ENCODE results near the gene ERG.

Gene ERG

DNA sequence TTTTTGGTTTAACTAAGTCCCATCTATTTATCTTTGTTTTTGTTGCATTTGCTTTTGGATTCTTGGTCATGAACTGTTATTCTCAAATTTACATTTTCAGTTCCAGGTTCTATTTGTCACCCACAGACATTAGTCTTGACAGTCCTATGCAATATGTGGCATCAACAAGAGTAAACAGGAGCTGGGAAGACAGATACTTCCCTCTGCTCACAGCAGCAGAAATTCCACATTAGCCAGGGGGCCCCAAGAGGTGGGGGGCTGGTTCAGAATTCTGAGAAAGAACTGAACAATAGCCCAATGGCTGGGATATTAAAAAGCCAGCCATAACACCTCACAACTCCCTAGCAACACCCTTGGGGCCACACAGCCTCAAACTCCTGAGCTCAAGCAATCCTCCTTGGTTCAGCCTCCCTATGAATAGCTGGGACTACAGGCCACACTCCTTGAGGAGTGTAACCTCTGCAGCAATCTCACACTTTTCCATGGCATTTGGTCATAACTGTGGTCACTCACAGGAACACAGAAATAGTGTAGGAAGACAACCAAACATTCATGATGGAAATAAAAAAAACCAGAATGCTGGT lies 67.8 kb downstream of the ERG start:
- DNase-seq = no peak

DNA sequence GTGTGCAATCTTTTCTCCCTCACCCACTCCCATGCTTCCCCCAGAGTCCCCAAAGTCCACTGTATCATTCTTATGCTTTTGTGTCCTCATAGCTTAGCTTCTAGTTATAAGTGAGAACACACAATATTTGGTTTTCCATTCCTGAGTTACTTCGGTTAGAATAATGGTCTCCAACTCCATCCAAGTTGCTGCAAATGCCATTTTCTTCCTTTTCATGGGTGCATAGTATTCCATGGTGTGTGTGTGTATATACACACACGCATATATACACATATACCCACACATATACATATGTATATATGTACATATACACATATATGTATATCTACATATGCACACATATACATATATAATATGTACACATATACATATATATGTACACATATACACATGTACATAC lies 69.3 kb downstream of the ERG start:
- no peak for DNase-seq

DNA sequence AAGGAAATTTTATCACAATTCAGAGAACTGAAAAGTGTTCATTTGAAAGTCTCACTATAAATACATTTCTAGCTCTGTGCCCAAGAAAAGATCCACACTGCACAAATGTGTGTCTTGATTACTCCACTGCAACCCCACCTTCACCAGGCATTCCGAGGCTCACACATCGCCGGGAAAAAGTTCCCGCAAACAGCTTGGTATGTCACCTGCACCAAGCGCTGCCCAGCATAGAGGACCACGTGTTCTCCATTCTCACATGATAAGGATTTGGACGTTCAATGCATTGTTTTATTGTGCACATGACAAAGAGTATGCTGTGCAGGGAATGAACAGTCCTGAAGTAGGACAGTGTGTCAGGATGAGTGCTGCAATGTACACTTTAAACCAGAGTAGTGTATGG lies 70.1 kb downstream of the ERG start:
- no peak for DNase-seq

DNA sequence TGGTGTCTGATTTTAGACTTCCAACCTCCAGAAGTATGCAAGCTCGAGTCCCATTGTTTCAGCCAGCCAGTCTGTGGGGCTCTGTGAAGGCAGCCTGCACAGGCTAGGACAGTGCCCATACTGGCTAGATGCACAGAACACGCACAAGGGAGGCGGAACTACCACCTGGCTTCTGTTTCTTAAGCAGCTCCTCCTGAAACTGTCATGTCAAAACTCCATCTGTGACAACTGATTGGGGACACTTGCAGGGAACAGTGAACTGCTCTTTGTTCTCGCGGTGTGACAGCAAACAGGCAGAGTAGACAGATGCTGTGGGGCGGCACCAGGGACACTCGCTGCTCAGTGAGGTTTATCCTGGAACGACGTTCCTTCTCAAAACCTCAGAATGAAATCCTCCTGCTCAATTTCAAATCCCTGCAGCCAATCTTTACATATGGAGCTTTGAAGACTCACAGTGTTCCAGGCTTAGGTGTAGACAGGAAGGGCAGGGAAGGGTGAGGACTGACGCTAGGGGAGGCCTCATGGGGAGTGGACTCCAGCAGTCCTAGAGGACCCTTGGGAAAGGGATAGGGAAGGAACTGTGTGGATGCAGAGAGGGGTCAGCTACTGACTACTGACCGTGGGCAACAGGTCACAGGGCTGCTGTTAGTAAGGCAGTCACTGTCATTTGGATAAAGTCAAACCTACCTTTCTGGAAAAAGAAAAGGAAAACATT lies 73.8 kb downstream of the ERG start:
- no peak for DNase-seq

DNA sequence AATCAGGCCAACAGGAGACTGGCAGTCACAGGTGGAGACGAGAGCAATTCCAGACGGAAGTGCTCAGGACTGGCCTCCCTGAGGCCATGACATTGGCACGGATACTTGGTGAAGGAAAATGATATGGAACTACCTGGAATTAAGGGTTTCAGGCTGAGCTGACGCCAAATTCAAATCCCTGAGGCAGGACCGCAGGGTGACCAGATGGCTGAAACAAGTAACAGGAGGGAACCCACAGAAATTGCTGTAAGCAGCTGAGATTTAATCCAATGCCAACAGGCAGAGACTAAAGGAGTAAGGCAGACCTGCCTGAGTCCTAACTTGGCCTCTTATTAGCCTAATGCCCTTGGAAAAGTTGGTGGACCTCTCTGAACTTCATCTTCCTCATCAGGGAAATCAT lies 76.2 kb downstream of the ERG start:
- DNase-seq = no peak

DNA sequence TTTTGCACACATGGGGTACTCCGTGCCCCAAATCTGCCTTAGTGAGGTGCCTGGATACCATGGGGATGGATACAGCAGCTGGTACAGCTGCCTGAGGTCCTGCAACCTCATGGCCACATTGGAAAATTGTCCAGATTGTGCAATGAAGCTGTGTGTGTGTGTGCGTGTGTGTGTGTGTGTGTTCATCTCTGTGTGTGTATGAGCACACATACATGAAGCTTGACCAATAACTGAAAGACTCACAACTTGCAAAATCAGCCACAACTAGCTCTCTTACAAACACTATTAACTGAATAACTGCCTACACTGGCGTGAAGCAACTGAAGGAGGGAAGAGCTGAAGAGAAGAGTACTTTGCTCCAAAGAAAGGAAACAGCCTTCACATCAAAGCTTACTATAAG lies 78.1 kb downstream of the ERG start:
- DNase-seq = no peak

DNA sequence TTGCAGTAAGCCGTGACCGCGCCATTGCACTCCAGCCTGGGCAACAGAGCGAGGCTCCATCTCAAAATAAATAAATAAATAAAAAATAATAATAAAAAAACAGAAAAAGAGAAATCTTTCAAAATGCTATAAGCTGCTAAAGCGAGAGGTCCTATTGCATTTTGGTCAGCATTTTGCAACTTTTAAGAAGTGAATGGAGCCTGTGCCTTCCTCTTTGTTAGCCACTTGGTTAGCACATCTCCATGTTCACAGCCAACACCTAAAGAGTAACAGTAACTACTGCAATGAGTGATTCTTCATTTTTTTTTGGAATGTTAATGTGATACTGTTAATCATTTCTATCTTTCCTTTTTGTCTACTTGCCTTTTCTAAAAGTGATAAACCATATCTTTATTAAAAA lies 80.6 kb downstream of the ERG start:
- DNase-seq = no peak

DNA sequence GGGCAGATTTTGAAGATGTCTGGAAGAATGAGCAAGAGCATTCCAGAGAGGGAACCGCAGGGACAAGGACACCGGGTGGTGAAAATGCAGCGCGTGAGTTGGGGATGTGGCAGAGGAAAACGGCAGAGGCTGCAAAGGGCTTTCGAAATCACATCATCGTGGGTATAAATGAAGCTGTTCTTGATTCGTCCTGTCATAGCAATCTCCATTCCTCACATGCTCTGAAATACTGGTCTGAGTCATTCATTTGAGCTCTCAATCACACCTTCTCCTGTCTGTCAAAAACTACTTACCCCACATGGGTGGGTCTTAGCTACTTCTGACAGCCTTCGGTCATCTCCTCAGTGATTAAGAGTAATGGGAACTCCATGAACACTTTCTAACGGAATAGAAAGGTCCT lies 81.5 kb downstream of the ERG start:
- no peak for DNase-seq

DNA sequence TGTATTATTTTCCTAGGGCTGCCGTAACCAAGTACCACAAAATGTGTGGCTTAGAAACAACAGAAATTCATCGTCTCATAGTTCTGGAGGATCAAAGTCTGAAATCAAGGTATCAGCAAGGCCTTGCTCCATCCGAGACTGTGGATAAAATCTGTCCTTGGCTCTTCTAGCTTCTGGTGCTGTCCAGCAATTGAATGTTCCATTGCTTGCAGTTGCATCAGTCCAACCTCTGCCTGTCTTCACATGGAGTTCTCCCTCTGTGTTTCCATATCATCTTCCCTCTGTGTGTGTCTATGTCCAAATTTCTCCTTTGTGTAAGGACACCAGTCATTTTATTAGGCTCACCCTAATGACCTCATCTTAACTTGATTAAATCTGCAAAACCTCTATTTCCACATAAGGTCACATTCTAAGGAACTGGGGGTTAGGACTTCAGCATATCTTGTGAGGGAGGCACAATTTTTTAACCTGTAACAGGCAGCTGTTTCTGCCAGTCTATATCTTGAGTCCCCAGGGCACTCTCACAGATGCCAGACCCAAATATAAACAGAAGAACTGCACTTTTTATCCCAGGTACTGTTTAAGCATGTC lies 84.2 kb downstream of the ERG start:
- no peak for DNase-seq

DNA sequence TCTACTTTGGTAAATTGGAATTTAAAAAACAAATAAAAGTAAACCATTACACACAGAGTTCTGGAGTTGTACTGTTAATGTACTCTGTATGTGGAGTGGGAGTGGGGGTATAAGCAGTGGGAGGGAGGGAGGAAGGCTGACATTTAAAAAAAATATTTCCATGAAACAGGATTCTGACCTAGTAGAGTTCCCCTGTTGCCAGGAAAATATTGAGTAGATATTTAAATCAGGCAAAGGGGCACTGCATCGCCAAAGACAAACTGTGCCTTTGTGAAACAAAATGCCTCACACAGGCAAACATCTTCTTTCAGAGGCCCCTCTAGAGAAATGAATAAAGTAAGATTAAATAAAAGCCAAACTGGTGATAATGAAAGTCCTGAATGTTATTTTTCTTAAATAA lies 87.8 kb downstream of the ERG start:
- no peak for DNase-seq

DNA sequence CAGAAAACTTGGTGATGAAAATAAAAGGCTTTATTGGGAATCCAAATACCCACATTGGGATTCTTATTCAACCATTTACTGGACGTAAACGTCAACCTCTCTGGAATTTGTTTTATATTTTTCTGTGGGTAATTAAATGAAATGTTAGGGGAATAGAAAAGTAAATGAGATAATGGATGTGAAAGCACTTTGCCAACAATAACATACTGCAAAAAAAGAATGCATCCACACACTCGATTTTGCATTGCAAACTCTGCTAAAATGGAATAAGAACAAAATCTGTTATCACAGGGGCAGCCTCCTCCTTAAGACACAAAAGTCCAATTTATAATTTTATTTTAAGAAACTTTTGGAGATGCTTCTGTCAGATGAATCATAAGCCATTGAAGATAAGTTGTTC lies 88.4 kb downstream of the ERG start:
- no peak for DNase-seq

DNA sequence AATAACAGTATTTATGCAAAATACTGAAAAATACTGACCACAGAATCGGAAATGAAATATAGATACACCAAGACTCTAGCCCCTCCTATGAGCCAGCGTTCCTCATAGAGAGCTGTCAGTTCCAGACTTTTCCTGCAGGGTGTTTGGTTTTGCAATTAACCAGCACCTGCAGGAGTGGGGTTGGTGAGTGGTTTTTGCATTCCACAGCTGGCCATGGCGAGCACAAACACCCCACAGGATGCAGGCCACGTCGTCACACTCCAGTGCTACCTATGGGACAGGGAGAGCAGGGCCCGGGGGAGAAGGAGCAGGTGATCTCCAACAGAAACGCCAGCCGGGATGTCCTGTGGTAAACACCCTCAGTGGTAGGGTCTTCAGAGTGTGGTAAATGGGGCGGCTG lies 94.1 kb downstream of the ERG start:
- no peak for DNase-seq

DNA sequence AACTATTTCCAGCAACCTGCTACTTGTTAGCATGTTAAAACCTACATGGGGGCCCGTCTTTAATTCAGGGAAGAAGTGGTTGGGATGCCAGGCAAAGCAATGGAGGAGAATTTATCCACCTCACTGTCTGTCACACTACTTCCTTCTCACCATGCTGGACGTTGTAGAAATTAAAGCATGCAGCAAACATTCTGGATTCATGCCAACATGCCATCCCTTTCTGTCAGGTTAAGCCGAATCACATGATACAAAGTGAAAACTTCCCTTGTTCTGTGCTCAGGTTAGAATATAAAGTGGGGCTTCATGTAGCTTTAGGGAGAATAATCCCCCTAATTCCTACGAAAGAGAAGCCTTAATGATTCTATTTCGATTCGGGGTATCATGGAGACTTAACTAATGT lies 95.5 kb downstream of the ERG start:
- no peak for DNase-seq

DNA sequence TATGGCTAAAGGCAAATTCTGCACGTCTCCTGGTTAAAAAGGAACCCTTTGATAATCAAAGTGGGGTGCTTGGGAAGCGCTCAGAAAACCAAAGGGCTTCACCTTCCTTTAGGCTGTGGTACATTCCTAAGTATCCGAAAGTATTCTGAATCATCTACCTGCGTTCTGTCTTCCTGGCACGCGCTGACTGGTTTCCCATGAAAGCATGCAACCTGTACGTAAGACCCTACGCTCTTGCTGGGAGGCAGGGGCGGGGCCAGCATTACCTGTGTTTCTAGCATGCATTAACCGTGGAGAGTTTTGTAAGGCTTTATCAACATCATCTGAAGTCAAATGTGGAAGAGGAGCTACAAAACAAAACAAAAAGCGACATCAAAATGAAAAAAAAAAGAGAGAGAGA lies 96.0 kb downstream of the ERG start:
- no peak for DNase-seq

DNA sequence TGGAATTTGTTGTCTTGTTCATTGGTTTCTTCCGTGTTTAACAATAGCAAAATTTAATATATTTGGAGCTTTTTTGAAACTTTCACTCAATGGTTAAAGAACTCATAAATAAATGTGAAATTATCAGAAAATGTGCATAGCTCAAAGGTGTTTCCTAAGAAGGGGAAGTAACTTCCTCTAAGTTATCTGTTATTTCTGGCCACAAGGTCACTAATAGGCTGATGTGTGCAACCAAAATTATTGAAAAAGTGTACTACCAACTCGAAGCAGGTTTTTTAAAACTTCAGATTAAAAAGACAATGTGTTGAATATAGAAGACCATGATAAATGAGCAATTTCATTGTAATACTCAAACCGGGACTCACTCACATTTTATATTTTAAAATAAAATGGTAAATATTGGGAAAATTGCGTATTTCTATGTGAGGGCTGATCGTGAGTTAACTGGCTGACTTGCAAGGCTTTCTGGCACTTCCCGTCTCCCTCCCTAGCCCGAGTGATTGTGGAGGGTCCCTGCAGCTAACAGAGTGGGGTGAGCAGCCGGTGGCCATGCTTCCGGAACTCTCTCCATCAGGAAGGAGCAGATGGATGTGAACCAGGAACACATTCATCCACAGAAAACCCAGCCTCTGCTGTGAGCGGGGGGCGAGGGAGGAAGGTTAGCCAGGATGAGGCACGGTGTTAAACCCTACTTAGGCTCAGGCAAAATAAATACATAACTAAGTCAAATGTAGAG lies 96.9 kb downstream of the ERG start:
- no peak for DNase-seq

DNA sequence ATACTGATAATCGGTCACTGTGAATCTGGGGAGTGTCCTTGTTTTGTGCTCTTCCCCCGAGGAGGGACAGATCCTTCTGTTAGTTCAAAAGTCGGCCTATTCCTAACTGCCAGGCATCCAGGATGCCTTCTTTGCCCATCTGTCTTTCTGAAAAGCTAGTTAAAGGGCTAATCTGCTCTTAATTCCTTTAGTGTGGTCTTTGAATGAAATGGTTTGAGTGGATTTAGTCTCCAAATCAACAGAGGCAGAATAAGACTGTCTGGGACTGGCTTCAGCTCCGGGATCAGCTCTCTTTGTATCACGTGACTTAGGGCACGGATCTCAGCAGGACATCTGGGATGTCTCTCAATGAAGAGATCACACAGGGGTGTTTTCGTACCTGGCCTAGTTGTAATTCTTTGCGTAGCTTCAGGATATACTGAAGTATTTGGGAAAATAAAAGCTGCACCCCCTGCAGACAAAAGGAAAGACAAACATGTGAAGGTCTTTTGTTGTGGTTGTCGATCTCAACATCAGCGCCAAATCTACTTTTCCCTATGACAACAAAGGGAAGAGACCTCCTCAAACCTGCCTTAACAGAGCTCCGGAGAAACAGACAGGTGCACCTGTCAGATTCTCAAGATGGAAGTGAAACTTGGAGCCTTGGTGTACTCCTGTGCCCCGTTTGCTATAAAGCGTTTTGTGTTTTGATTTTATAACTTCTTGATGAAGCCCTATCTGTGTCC lies 97.9 kb downstream of the ERG start:
- DNase-seq = no peak

DNA sequence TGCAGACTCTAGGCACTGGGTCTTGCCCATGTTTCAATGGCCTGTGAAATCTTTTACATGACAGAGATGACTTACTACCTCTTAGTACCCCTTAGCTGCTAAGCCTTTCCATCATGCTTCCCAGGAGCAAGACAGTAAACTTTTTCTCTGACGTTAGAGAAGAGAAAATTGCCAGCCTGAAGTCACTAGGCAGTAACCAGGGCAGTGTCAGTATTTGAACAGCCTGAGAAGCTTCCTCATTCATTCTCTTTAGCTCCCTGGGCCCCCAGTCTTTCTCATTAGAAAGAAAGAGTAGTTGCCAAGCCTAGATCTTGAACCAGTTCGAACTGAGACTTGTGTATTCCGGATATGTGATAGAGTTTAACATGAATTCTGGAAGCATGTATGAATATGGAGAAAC lies 99.2 kb downstream of the ERG start:
- no peak for DNase-seq

DNA sequence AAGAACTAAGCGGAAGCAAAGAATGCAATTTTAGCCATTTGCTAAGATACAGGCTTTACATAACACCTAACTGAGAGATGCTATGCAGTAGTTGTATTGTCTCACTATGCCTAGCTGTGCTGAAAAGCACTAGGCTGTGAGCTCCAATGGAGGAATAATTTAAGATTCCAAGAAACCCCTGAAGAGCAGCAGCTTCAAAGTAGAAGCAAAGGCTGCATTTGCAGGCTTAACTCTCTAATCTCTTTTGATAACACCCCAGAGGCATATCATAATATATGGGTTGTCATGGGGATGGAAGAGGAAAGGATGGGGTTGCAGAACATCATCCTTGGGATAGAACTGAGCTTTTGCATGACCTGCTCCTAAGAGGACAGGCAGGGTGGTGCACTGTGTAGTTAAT lies 102.0 kb downstream of the ERG start:
- DNase-seq = no peak

DNA sequence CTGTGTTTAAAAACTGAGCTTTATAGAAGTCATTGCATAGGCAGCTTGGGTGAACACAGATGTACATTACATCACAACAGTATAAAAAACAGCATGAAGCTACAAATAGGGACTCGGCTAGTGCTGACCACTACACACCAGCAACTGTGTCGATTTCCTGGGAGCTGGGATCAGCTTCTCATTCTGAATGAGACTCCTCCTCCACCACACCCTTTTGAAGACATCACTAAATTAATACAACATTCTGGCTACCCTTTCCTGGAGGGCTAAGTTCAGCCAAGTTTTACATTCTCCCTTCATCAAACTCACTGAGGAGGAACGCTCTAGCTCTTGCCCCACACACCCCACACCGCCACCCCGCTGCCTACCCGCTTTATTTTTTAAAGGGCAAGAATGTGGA lies 102.7 kb downstream of the ERG start:
- DNase-seq = no peak

DNA sequence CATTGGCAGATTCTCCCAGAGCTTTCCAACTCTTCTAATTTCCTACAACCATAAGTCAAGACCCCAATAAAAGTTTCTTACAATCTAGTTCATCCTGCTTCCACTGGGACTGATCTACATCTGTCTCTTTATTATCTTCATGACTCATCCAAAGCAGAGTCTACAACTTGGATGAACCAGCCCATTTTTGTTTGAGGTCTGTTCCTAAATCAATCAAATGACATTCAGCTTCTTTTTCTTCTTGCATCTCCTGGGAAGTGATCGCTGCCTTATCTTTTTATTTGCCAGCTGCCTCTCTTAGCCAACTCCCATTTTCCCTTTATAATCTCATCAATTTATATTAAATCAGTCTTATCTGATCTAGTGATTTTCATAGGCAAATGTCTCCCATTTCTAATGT lies 105.6 kb downstream of the ERG start:
- no peak for DNase-seq

DNA sequence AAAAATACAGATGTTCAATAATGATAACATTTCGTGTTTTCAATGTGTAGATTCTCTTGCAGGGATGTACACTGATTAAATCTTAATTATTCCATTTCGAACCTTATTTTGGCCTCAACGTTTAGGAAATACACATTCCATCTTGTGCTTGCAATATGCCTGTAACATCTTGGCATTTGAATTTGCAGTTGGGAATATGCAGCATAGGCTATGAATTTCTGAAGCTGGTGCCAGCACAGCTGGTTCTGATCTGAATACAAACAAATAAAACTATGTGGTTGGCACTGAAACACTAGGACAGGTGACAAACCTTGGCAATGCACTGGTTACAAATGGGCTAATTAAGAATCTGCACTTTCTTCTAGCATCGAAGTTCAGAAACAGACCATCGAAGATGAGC lies 108.4 kb downstream of the ERG start:
- DNase-seq = no peak

DNA sequence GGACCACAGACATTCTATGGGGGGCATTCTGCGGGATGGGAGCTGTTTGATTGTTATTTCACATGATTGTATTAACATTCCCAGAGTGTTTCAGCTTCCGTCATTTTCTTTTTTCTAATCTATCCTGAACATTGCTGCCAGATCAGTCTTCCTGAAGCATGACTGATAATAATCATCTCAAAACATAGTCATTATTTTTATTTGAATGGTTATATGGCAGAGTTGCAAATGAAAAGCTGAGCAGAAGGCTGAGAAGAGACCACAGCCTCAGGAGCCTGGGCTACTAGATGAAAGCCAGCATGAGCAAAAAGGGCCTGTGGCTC lies 109.0 kb downstream of the ERG start:
- no peak for DNase-seq

DNA sequence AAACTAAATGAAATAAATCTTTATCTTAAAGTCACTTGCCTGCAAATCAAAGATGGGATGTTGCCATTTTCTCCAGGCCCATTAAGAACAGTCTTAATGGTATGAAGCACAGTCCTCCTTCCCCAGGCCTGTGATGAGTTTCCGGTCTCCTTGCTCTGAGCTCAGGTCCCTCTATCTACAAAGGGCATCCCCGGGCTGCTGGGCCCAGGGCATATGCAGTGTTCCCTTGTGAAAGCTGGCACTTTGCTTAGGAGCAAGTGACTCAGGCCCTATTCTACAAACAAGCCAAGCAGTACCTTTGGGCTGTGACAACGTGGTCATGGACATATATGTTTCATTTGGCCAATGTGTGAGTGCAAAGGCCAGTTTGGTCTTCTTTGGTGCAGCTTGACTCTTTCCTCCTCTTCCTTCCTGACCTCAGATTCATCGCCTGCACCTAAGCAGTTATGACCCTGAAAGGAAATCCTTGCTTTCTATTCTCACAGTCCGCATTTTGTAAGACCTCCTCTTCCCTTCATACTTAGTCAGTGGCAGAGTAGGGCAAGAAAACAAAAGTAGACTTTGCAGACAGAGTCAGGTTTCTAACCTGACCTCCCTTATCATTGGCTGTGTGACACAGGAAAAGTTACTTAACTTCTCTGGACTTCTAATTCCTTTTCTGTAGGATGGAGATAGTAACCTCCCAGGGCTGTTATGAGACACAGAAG lies 109.5 kb downstream of the ERG start:
- no peak for DNase-seq

Measured in DMS79 (cell line).